OCI-M2 (cell line): Measurements from ENCODE around the gene RRH.
"Not testable (repeated sequence)": the region's sequence is repeated elsewhere in the genome, so short reads cannot be mapped to it uniquely, and the experiment has no call there.

ENCODE experiments used
- DNase-seq: peaks from one replicate; lab custom pipeline; 2025; ENCODE audit not compliant: unreplicated experiment; lab: John Stamatoyannopoulos, UW

Gene RRH

GRCh38 chr4:109836985-109837384, 9.2 kb downstream of the RRH start:
- no peak for DNase-seq

- no peak for DNase-seq
Observed at GRCh38 chr4:109846395-109847098, 18.8 kb downstream of the RRH start.

- no peak for DNase-seq
Observed at GRCh38 chr4:109847896-109848442, 20.2 kb downstream of the RRH start, which contains the start of gene LRIT3. LRIT3 (plus strand) TSS chr4:109848107; CDS start chr4:109848202, 95 bp downstream.

DNA sequence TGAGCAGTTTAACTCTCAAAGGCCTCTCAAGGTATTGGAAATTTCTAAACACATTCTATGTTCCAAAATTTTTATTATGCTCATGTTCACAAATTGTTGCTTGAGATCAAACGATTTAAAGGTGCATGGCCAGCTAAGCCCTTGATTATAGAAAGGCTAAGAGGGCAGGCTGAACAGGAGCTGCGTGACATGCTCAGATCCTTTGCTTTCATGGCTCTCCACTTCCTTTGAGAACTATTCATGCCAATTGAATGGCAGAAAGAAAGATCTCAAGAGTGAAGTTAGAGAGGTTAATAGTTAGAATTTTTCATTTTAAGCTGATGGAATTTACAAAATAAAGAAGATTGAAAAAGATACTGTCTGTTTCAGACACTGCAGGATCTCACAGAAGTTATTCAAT, 20.7 kb downstream of the RRH start:
- no peak for DNase-seq

DNA sequence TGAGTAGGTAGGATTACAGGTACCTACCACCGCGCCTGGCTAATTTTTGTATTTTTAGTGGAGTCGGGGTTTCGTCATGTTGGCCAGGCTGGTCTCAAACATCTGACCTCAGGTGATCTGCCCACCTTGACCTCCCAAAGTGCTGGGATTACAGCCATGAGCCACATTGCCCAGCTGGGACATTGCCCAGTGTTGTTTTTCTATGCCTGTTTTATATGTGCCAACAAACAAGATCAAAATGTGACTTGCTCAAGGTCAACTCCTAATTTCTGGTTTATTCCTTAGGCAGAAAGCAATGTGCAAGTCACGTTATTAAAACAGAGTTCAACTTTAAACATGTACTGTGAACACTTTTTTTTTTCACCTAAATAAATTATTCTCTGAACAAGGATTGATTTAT, 22.8 kb downstream of the RRH start:
- no peak for DNase-seq

DNA sequence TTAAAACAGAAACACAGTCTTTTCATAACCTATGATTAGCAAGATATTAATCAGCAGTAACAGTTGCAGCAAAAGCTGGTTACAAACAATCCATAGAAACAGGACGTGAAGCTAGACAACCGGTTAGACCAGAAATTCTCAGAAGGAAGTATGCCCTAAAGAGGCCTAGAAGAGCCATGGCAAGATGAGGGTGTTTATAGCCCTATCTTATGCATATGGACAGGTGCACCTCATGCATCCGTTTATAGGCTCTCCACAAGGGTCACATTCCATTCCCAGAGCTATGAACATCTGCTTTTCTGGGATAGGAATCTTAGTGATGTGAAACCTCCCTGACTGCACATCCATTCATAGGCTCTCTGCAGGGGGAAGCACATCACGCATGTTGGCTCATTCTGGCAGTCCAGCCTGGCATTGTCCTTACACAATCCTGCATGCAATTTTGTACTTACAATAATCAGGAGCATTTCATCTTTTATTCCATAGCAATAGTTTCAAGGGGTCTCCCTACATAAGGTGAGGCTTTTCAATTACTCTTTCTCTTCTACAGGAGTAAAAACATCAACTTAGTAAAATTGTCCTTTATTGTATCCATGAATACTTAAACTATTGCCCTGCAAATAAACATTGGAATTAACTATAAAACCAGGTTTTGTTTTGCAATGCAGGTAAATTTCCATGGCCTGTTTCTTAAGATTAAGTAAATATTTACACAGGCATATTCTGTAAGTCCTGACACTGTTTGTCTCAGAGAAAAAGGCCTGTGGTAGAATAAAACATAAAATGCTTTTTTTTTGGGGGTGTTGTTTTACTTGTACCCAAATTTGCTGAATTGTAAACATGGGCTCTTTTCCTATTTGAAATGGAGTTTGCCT, 31.9 kb downstream of the RRH start:
- not testable (repeated sequence) for DNase-seq

GRCh38 chr4:109861271-109861670, 33.5 kb downstream of the RRH start:
- no peak for DNase-seq

GRCh38 chr4:109861916-109862511, 34.2 kb downstream of the RRH start:
- no peak for DNase-seq

DNA sequence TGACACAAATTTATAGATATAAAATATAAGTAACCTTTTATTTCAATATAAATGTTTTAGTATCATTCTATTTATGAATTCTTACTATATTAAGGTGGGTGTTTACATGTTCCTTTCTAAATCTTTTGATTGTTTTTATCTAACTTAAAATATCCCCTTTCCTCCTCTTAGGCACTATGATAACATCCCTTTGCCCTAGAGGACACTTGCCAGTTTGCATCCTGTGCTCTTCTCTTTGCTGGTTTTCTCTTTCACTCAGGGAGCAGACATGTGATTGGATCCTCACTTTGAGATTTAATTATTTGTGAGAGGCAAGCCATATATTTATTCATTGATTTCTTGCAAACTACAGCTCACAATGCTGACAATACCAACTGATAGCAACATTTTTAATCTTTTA, 36.4 kb downstream of the RRH start:
- no peak for DNase-seq

GRCh38 chr4:109870061-109870460, 42.3 kb downstream of the RRH start:
- DNase-seq: no peak

DNA sequence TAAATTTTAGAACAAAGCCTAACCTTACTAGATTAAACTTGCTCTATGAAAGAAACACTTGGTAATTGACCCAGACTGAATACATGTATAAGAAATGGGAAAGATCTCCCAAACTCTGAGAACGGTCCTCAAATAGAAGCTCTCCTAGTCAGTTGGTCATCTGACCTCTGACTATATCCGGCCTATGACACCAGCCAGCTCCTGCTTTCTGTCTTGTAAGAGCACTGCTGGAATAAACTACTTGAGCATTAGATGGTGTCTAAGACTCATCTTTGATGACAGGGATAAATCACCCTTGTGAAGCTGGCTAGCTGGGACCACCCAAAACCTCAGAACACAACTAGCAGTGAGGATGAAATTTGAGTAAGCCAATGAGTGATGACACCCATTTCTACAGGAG, 44.3 kb downstream of the RRH start:
- DNase-seq: no peak

GRCh38 chr4:109872950-109873656, 45.3 kb downstream of the RRH start:
- no peak for DNase-seq

GRCh38 chr4:109873791-109874514, 46.2 kb downstream of the RRH start:
- DNase-seq: no peak

- DNase-seq: no peak
Observed at GRCh38 chr4:109875106-109875505, 47.3 kb downstream of the RRH start.

DNA sequence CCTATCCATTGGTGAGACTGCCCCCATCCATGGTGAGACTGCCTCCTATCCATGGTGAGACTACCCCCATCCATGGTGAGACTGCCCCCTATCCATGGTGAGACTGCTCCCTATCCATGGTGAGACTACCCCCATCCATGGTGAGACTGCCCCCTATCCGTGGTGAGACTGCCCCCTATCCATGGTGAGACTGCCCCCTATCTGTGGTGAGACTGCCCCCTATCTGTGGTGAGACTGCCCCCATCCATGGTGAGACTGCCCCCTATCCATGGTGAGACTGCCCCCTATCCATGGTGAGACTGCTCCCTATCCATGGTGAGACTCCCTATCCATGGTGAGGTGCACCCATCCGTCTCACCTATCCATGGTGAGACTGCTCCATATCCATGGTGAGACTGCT, 47.8 kb downstream of the RRH start:
- not testable (repeated sequence) for DNase-seq

DNA sequence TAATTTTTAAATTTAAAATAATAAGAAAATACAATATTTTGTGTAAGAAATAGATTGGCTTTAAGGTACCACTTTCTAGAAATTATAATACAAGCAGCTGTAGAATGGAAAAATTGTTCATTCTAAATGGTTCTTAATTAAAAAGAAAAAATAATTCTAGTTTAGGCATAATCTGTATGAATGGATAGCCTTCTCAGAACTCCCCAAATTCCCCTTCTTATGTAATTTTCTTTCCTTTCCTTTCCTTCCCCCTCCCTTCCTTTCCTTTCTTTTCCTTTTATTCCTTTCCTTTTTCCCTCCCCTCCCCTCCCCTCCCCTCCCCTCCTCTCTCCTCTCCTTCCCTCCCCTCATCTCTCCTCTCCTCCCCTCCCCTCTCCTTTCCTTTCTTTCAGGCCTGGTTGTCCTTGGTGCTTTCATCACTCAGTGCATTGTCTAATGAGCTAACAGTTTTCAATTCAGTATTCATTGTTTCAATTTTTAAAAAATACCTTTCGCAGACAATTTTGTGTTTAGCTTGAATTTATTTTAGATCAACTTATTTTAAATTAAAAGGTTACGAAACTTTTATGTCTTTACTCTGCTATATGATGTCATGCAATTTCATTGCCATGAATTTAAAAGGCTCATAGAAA, 49.0 kb downstream of the RRH start:
- DNase-seq: no peak

DNA sequence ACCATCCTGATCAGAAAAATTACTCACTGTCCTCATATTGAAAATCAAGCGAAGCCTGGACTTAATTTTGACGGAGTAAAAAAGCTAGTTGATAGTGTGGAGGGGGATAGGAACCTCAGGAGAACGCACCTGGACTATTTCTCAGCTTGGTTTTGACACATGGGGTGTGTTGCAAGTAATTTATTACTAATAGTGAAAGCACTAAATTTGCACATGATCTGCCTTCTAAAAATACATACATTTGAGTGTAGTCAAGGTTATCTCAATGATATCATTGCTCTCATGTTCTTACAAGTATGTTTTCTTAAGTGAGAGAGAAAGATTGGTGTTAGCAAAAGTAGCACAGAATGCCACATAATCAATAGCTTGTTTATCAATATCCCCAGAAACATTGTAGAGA, 49.6 kb downstream of the RRH start:
- no peak for DNase-seq

GRCh38 chr4:109878355-109878754, 50.6 kb downstream of the RRH start:
- no peak for DNase-seq

- no peak for DNase-seq
Observed at GRCh38 chr4:109879081-109879480, 51.3 kb downstream of the RRH start.
